Endothelial cell of umbilical vein (primary cell): ENCODE measurements around the gene MARCKSL1. TPM values are rescaled to one million over a fixed set of nuclear protein-coding genes. Genes with fewer than 3 reads are reported as not detected.

Source experiments
- BruUV-seq: library from RNA; stranded (reverse); fragments of 400-500 nt; replicated peaks from 2 replicates; lab custom pipeline; 2021; lab: Mats Ljungman, UMichigan
- CTCF ChIA-PET: fragments of 300-600, 350-600 bp; sonication (Branson Sonifier 250); formaldehyde crosslinking; loops from one replicate; lab custom pipeline; 2021; ENCODE audit warnings: antibody characterized with exemption, inconsistent platforms; lab: Charles Lee
- POLR2A ChIA-PET: fragments of 300-600, 350-600 bp; sonication (Branson Sonifier 250); formaldehyde crosslinking; loops from one replicate; lab custom pipeline; 2021; ENCODE audit warnings: antibody characterized with exemption, inconsistent platforms; lab: Charles Lee
- DNase-seq: peaks from one replicate; pipeline ENCODE4 v3.0.0-alpha.2; 2011; ENCODE audit warnings: low read depth, low spot score
- FAIRE-seq: peaks from 2 replicates; lab custom pipeline; 2011; peaks lifted over from hg19 to GRCh38; lab: Jason Lieb, UNC
- H2AFZ ChIP-seq: 2 replicates; pipeline ENCODE4 v1.6.0; 2012; ENCODE audit warnings: low read depth, low read length, control low read depth, inconsistent platforms
- H3K27ac ChIP-seq: 2 replicates; pipeline ENCODE4 v1.5.1; 2011; ENCODE audit warnings: low read depth, mild to moderate bottlenecking, control low read depth, low read length, moderate library complexity; ENCODE audit not compliant: insufficient read depth
- H3K27me3 ChIP-seq, 2 experiments: 2 replicates each; pipeline versions ENCODE4 v1.6.0 to v1.6.1; 2011; ENCODE audit warnings: low read length in 2 of 2, mixed read lengths in 1 of 2; ENCODE audit not compliant: control insufficient read depth in 2 of 2, insufficient read depth in 2 of 2
- H3K36me3 ChIP-seq, 2 experiments: 2 replicates in 1 of 2; 3 replicates in 1 of 2; pipeline ENCODE4 v1.5.1; 2011; ENCODE audit warnings: low read length in 2 of 2, mild to moderate bottlenecking in 1 of 2, moderate library complexity in 1 of 2; ENCODE audit not compliant: control insufficient read depth in 2 of 2, insufficient read depth in 2 of 2; ENCODE audit errors: extremely low read depth in 1 of 2
- H3K4me1 ChIP-seq: 3 replicates; pipeline ENCODE4 v1.5.1; 2011; ENCODE audit warnings: mild to moderate bottlenecking, low read length; ENCODE audit not compliant: control insufficient read depth, insufficient read depth; ENCODE audit errors: extremely low read depth
- H3K4me2 ChIP-seq: 2 replicates; pipeline ENCODE4 v1.6.1; 2011; ENCODE audit warnings: low read length, control low read depth, mixed read lengths; ENCODE audit not compliant: insufficient read depth
- H3K4me3 ChIP-seq, 3 experiments: fragments of 200-600 bp in 1 of 3; sonication (generic), shearing (Covaris generic) in 1 of 3; replicated peaks in 1 of 3; 2 replicates each; pipeline ENCODE4 v1.5.1; 2011 to 2016; ENCODE audit warnings: control low read depth in 3 of 3, low read length in 3 of 3, mild to moderate bottlenecking in 2 of 3, inconsistent platforms in 1 of 3, low read depth in 1 of 3, moderate library complexity in 1 of 3; ENCODE audit not compliant: insufficient read depth in 1 of 3
- H3K79me2 ChIP-seq: 2 replicates; pipeline ENCODE4 v1.6.0; 2012; ENCODE audit warnings: low read length, inconsistent platforms; ENCODE audit not compliant: control insufficient read depth, insufficient read depth
- H3K9ac ChIP-seq: replicated peaks from 2 replicates; pipeline ENCODE3; 2011; ENCODE audit warnings: low read length, control low read depth; ENCODE audit not compliant: insufficient read depth; ENCODE audit errors: extremely low read depth
- H3K9me1 ChIP-seq: replicated peaks from 3 replicates; pipeline ENCODE4 v1.6.0; 2011; ENCODE audit warnings: mild to moderate bottlenecking, low read length; ENCODE audit not compliant: control insufficient read depth, insufficient read depth; ENCODE audit errors: extremely low read depth
- H3K9me3 ChIP-seq: replicated peaks from 2 replicates; pipeline ENCODE4 v1.5.1; 2012; ENCODE audit warnings: low read length, inconsistent platforms; ENCODE audit not compliant: control insufficient read depth, insufficient read depth
- H4K20me1 ChIP-seq: replicated peaks from 2 replicates; pipeline ENCODE3; 2011; ENCODE audit warnings: mild to moderate bottlenecking, low read length; ENCODE audit not compliant: control insufficient read depth, insufficient read depth; ENCODE audit errors: extremely low read depth
- CTCF ChIP-seq, 2 donors: IDR thresholded peaks; 1 replicate in 1 of 2; 2 replicates in 1 of 2; pipeline ENCODE4 v1.5.1; 2011; ENCODE audit warnings: low read length in 2 of 2, mild to moderate bottlenecking in 2 of 2, moderate library complexity in 2 of 2, control low read depth in 1 of 2, inconsistent platforms in 1 of 2, low read depth in 1 of 2; ENCODE audit not compliant: insufficient read depth in 1 of 2; ENCODE audit errors: extremely low read depth in 1 of 2
- EZH2 ChIP-seq: IDR thresholded peaks from 2 replicates; pipeline ENCODE4 v1.6.1; 2012; ENCODE audit warnings: borderline replicate concordance, low read depth, mild to moderate bottlenecking, moderate library complexity, low read length, inconsistent platforms; ENCODE audit not compliant: severe bottlenecking
- FOS ChIP-seq: IDR thresholded peaks from 2 replicates; pipeline ENCODE4 v1.6.1; 2011; ENCODE audit warnings: mild to moderate bottlenecking, low read length, moderate library complexity, borderline replicate concordance; ENCODE audit not compliant: insufficient read depth
- GATA2 ChIP-seq: IDR thresholded peaks from 2 replicates; pipeline ENCODE4 v1.7.0; 2011; ENCODE audit warnings: low read depth, mild to moderate bottlenecking, moderate library complexity, mixed read lengths, low read length; ENCODE audit not compliant: insufficient read length, insufficient read depth
- JUN ChIP-seq: IDR thresholded peaks from 2 replicates; pipeline ENCODE4 v1.6.1; 2011; ENCODE audit warnings: borderline replicate concordance, low read depth; ENCODE audit not compliant: insufficient read length, insufficient read depth
- MYC ChIP-seq: IDR thresholded peaks from one replicate; pipeline ENCODE4 v1.6.1; 2011; ENCODE audit warnings: mild to moderate bottlenecking, low read depth, low read length
- POLR2A ChIP-seq: IDR thresholded peaks from 2 replicates; pipeline ENCODE4 v1.6.1; 2012; ENCODE audit warnings: low read depth, mild to moderate bottlenecking, control low read depth, low read length
- POLR2AphosphoS5 ChIP-seq: IDR thresholded peaks from 2 replicates; pipeline ENCODE4 v1.6.1; 2012; ENCODE audit warnings: low read depth, mild to moderate bottlenecking, control low read depth, low read length, moderate library complexity; ENCODE audit not compliant: insufficient read depth
- dilution Hi-C: fragments of 300-500 bp; cut with MboI; formaldehyde crosslinking; loops from one replicate; pipeline ENCODE4 v1.15.0; 2019; ENCODE audit warnings: low sequenced_read_pairs; ENCODE audit not compliant: extremely low pct_ligation_motif_present
- intact Hi-C: fragments of 100-400 bp; cut with micrococcal nuclease; formaldehyde crosslinking; loops from one replicate; pipeline ENCODE4 v1.10.0; 2022
- polyA plus RNA-seq, 4 experiments: library from polyadenylated mRNA; depleted of rRNA in 3 of 4; stranded (reverse) in 3 of 4; unstranded in 1 of 4; fragments of >200 nt; gene quantifications; 2 replicates each; pipeline versions ENCODE4 v1.2.1 to v1.2.3, GENCODE V29; 2011 to 2012; ENCODE audit warnings: missing spikeins in 1 of 4
- total RNA-seq: library from RNA; stranded (reverse); gene quantifications from 2 replicates; pipeline ENCODE4 v1.2.3, GENCODE V29; 2021
- TF ChIP-seq, protein P1 (sequence below): IDR thresholded peaks from 2 replicates; pipeline ENCODE4 v1.6.1; 2011; ENCODE audit not compliant: insufficient read depth, insufficient read length

MARCKSL1 gene
- total and polyA plus RNA-seq, 2 donors (not counting 3 experiments of a cell fraction or from before 2014, with no cell fraction given) = 265 to 318 TPM

GRCh38 chr1:32376199-32376598 lies 40.2 kb upstream of the MARCKSL1 start:
- peaks cover 27 to 60% of the 10 kb centered on the region in 2 experiments for H3K36me3 ChIP-seq
- POLR2A ChIA-PET = interaction anchor here (0.7 to 1.1 kb wide), 2 partner anchors 40 to 197 kb away, joined by 4 read pairs; partner anchors contain the start of genes MARCKSL1 and TXLNA

More at GRCh38 chr1:32376199-32376598, 40.2 kb upstream of the MARCKSL1 start:
- no TSS peak for BruUV-seq
- TF ChIP-seq MYC (no peak), CTCF (IDR thresholded peaks at IDR 0.05; ENCODE audit: extremely low read depth in 1 of 2, insufficient read depth in 1 of 2, low read depth in 1 of 2, low read length in 2 of 2) (no peak), EZH2 (no peak), FOS (no peak), POLR2A (no peak), POLR2AphosphoS5 (no peak), JUN (no peak), GATA2 (no peak)
- TF ChIP-seq, protein P1, sequence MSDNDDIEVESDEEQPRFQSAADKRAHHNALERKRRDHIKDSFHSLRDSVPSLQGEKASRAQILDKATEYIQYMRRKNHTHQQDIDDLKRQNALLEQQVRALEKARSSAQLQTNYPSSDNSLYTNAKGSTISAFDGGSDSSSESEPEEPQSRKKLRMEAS = no peak
- no peak overlapping the region for H3K9ac ChIP-seq
- CTCF ChIA-PET = interaction anchor here (1.6 kb wide), 1 partner anchor 161 kb away, joined by 8 read pairs; no protein-coding TSS in a partner anchor
- DNase-seq (no peak), FAIRE-seq (no peak)
- no peaks in the 10 kb centered on the region for H3K9me3 ChIP-seq
- no peak overlapping the region for H3K4me2 ChIP-seq
- no peaks in the 10 kb centered on the region for H3K4me1 ChIP-seq
- no peak overlapping the region for H2AFZ ChIP-seq
- dilution Hi-C loops = no loop called here
- H3K9me1 ChIP-seq = no peaks in the 10 kb centered on the region
- intact Hi-C loops = no loop called here
- H4K20me1 ChIP-seq = no peaks in the 10 kb centered on the region
- no peaks in the 10 kb centered on the region for H3K79me2 ChIP-seq
- H3K27me3 ChIP-seq = no peaks in the 10 kb centered on the region
- no peak overlapping the region for H3K27ac ChIP-seq
- no peak overlapping the region for H3K4me3 ChIP-seq
